GM21737 (cell line): Measurements from ENCODE around the gene TMEM131.
A peak's percentile ranks its signal among the peaks of the same experiment; 100 is the strongest.
"Not testable (repeated sequence)": the region's sequence is repeated elsewhere in the genome, so short reads cannot be mapped to it uniquely, and the experiment has no call there.

ENCODE experiments used
- ATAC-seq: cut with Tn5 transposase; IDR thresholded peaks from one replicate; pipeline ENCODE4 v1.9.1; 2021; ENCODE audit warnings: mild to moderate bottlenecking, moderate library complexity; ENCODE audit not compliant: unreplicated experiment

Gene TMEM131

GRCh38 chr2:97995734-97996624, at the start of gene TMEM131:
Gene TMEM131, minus strand, starts transcription at chr2:97995948. Its CDS starts 286 bp downstream, at chr2:97995662.
- ATAC-seq, result peak; percentile 74

GRCh38 chr2:98044730-98045129, 49.0 kb upstream of the TMEM131 start:
- ATAC-seq, result not testable (repeated sequence)

GRCh38 chr2:98043101-98043500, 47.4 kb upstream of the TMEM131 start:
- ATAC-seq, result no peak

- no peak for ATAC-seq
Measured at GRCh38 chr2:98040331-98040939, 44.7 kb upstream of the TMEM131 start.

GRCh38 chr2:98039085-98039756, 43.5 kb upstream of the TMEM131 start:
- ATAC-seq, result no peak

- no peak for ATAC-seq
Measured at GRCh38 chr2:98037666-98038336, 42.1 kb upstream of the TMEM131 start.

- ATAC-seq, result no peak
Measured at GRCh38 chr2:98037206-98037605, 41.5 kb upstream of the TMEM131 start.

GRCh38 chr2:98036349-98037000, 40.7 kb upstream of the TMEM131 start:
- no peak for ATAC-seq

GRCh38 chr2:98034745-98035144, 39.0 kb upstream of the TMEM131 start:
- ATAC-seq, result no peak

- no peak for ATAC-seq
Measured at GRCh38 chr2:98032086-98032485, 36.3 kb upstream of the TMEM131 start.

- ATAC-seq, result no peak
Measured at GRCh38 chr2:98029718-98030222, 34.0 kb upstream of the TMEM131 start.

GRCh38 chr2:98028931-98029717, 33.4 kb upstream of the TMEM131 start:
- no peak for ATAC-seq

- no peak for ATAC-seq
Measured at GRCh38 chr2:98028101-98028561, 32.4 kb upstream of the TMEM131 start.

GRCh38 chr2:98027538-98027937, 31.8 kb upstream of the TMEM131 start:
- peak; percentile 36 for ATAC-seq

GRCh38 chr2:98026927-98027522, 31.3 kb upstream of the TMEM131 start:
- peak; percentile 74 for ATAC-seq

GRCh38 chr2:98026292-98026691, 30.5 kb upstream of the TMEM131 start:
- no peak for ATAC-seq

- ATAC-seq, result no peak
Measured at GRCh38 chr2:98025481-98026037, 29.8 kb upstream of the TMEM131 start.

- not testable (repeated sequence) for ATAC-seq
Measured at GRCh38 chr2:98022067-98022466, 26.3 kb upstream of the TMEM131 start.
